Ishikawa (cell line): ENCODE data around the gene ANKRD11.

ENCODE experiments used
- EP300 ChIP-seq: IDR thresholded peaks from 2 replicates; pipeline ENCODE4 v1.6.1; 2012; ENCODE audit warnings: borderline replicate concordance
- RAD21 ChIP-seq: IDR thresholded peaks from 2 replicates; pipeline ENCODE4 v1.6.1; 2012; ENCODE audit warnings: low read depth
- REST ChIP-seq: IDR thresholded peaks from 2 replicates; pipeline ENCODE4 v1.6.1; 2012; ENCODE audit warnings: low read depth, mild to moderate bottlenecking
- YY1 ChIP-seq: IDR thresholded peaks from 2 replicates; pipeline ENCODE4 v1.6.1; 2012; ENCODE audit warnings: low read depth

- TF ChIP-seq REST (no peak), YY1 (no peak), RAD21 (no peak), EP300 (no peak)
Measured at GRCh38 chr16:89376812-89377452, 113.4 kb downstream of the ANKRD11 start.
